Measurements from ENCODE around the gene CAMK4. TPM values are rescaled to one million over a fixed set of nuclear protein-coding genes. Genes with fewer than 3 reads are reported as not detected.

CAMK4 gene
- total and polyA plus RNA-seq, 3 donors from 2014 or later = 35.4 to 76.9 (median 60.3) TPM

- H3K36me3 ChIP-seq (ENCODE audit: low read depth, missing control alignments) = no peaks in the 10 kb centered on the region
- H3K4me3 ChIP-seq = no peak overlapping the region
- no peaks in the 10 kb centered on the region for H3K27me3 ChIP-seq
- H3K9me3 ChIP-seq = no peaks in the 10 kb centered on the region
- DNase-seq = no peak
- TF ChIP-seq POLR2A (IDR thresholded peaks at IDR 0.05) = no peak
- TF ChIP-seq, protein P1, sequence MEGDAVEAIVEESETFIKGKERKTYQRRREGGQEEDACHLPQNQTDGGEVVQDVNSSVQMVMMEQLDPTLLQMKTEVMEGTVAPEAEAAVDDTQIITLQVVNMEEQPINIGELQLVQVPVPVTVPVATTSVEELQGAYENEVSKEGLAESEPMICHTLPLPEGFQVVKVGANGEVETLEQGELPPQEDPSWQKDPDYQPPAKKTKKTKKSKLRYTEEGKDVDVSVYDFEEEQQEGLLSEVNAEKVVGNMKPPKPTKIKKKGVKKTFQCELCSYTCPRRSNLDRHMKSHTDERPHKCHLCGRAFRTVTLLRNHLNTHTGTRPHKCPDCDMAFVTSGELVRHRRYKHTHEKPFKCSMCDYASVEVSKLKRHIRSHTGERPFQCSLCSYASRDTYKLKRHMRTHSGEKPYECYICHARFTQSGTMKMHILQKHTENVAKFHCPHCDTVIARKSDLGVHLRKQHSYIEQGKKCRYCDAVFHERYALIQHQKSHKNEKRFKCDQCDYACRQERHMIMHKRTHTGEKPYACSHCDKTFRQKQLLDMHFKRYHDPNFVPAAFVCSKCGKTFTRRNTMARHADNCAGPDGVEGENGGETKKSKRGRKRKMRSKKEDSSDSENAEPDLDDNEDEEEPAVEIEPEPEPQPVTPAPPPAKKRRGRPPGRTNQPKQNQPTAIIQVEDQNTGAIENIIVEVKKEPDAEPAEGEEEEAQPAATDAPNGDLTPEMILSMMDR (IDR thresholded peaks at IDR 0.05) = no peak
- H3K27ac ChIP-seq = no peak overlapping the region
- no peaks in the 10 kb centered on the region for H3K4me1 ChIP-seq
- intact Hi-C loops (cut with DNase I; ENCODE audit: low total_unique reads) = no loop called here
- 83 to 89% methylated on average over 3 of the region's 3 CpGs for WGBS, 2 donors
These were observed 24.4 kb downstream of the CAMK4 start for GRCh38 chr5:111248571-111248970.

GRCh38 chr5:111251921-111252320, 27.7 kb downstream of the CAMK4 start:
- intact Hi-C loops (cut with DNase I; ENCODE audit: low total_unique reads) = no loop called here
- no peak for DNase-seq
- no peaks in the 10 kb centered on the region for H3K27me3 ChIP-seq
- 88 to 90% methylated on average over 6 of the region's 6 CpGs for WGBS, 2 donors
- H3K4me1 ChIP-seq = no peaks in the 10 kb centered on the region
- no peaks in the 10 kb centered on the region for H3K9me3 ChIP-seq
- TF ChIP-seq, protein P1 (IDR thresholded peaks at IDR 0.05) = no peak
- TF ChIP-seq POLR2A (IDR thresholded peaks at IDR 0.05) = no peak
- H3K36me3 ChIP-seq (ENCODE audit: low read depth, missing control alignments) = no peaks in the 10 kb centered on the region
- no peak overlapping the region for H3K27ac ChIP-seq
- no peak overlapping the region for H3K4me3 ChIP-seq

DNA sequence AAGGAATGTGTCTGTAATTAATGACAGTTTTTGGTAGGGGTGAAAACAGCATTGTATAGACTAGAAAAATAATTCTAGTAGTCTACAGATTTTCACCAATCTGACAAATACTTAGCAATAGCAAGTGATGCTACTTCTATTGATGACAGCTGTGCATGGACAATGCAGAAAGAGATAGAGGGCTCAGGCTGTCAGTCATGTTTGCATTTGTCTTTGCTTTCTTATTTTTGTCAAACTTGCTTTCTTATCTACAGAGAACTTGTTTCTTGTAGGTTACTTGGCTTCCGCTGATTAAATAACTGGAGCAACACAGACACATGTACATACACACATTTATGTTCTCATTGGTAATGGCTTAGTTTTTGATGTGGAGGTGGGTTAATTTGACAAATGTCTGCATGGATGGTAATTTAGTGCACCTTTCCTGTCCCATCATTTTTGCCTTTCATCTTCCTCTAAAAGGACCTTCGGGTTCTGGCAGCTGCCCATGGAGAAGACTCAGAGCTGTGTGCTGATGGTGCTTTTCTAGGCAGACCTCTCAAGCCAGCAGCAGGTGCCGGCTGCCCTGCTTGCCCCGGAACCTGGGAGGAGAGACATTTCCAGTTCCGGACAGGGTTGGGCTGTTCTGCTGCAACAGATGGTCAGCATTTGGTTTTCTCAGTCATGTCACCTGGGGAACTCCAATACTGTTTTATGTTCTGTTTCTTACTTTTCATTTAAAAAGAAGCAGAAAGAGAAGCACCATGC, 28.8 kb downstream of the CAMK4 start:
- no peaks in the 10 kb centered on the region for H3K36me3 ChIP-seq (ENCODE audit: low read depth, missing control alignments)
- H3K4me1 ChIP-seq = no peaks in the 10 kb centered on the region
- H3K9me3 ChIP-seq = no peaks in the 10 kb centered on the region
- TF ChIP-seq POLR2A (IDR thresholded peaks at IDR 0.05) = no peak
- TF ChIP-seq, protein P1 (IDR thresholded peaks at IDR 0.05) = no peak
- WGBS, 2 donors = 73 to 88% methylated on average over 5 of the region's 5 CpGs
- intact Hi-C loops (cut with DNase I; ENCODE audit: low total_unique reads) = no loop called here
- H3K27me3 ChIP-seq = no peaks in the 10 kb centered on the region
- no peak overlapping the region for H3K4me3 ChIP-seq
- DNase-seq = no peak
- H3K27ac ChIP-seq = no peak overlapping the region

DNA sequence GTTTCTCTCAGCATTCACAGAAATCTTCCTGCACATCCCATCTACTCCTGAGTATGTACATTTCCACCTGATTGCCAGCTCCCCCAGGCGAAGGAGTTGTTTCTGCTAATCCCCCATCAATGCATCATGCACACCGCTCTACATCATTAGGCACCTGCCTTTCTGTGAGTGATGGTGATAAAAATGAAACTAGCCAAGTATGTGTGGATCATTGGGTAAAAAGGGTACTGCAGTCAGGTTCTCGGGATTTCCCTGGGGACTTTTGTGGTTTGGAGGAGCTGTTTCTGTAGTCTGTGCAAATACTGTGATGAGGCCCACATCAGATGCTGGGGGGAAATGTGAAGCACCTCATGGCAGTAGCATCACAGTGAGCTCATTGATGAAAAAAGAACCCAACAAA, 30.4 kb downstream of the CAMK4 start:
- intact Hi-C loops (cut with DNase I; ENCODE audit: low total_unique reads) = no loop called here
- H3K27me3 ChIP-seq = no peaks in the 10 kb centered on the region
- H3K27ac ChIP-seq = no peak overlapping the region
- TF ChIP-seq, protein P1 (IDR thresholded peaks at IDR 0.05) = no peak
- TF ChIP-seq POLR2A (IDR thresholded peaks at IDR 0.05) = no peak
- no peaks in the 10 kb centered on the region for H3K4me1 ChIP-seq
- H3K36me3 ChIP-seq (ENCODE audit: low read depth, missing control alignments) = no peaks in the 10 kb centered on the region
- DNase-seq = no peak
- H3K9me3 ChIP-seq = no peaks in the 10 kb centered on the region
- 93 to 94% methylated on average over 3 of the region's 3 CpGs for WGBS, 2 donors
- no peak overlapping the region for H3K4me3 ChIP-seq

DNA sequence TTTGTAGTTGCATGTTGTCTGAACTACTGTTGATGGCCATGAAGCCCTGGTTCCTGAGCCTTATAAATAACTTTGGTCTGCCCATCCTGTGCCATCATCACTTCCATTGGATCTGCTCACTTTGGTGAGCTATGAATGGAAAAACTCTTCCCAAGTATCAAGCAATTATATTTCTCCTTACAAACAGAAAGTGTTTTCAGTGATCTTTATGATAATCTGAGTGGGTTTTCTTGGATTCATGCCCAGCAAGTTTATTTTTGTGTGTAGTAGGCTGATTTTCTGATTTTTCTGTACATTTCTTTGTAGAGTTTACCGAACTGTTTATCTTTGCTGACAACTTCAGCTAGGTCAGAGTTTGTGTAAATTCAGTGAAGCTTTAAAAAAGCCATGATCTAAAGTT, 31.0 kb downstream of the CAMK4 start:
- Histone ChIP-seq H3K4me1 (no peaks in the 10 kb centered on the region), H3K36me3 (ENCODE audit: low read depth, missing control alignments) (no peaks in the 10 kb centered on the region), H3K27ac (no peak overlapping the region), H3K4me3 (no peak overlapping the region), H3K9me3 (no peaks in the 10 kb centered on the region), H3K27me3 (no peaks in the 10 kb centered on the region)
- no peak for DNase-seq
- intact Hi-C loops (cut with DNase I; ENCODE audit: low total_unique reads) = no loop called here
- 66 to 76% methylated on average over 1 of the region's 1 CpG for WGBS, 2 donors
- no peak for TF ChIP-seq POLR2A (IDR thresholded peaks at IDR 0.05)
- TF ChIP-seq, protein P1 (IDR thresholded peaks at IDR 0.05) = no peak
